ENCODE data around the gene TUBGCP3.
"Not testable (repeated sequence)": the region's sequence is repeated elsewhere in the genome, so short reads cannot be mapped to it uniquely, and the experiment has no call there.

The TUBGCP3 gene

GRCh38 chr13:112485814-112486213, 102.1 kb downstream of the TUBGCP3 start:
- H3K27me3 Mint-ChIP-seq; H3K4me3 Mint-ChIP-seq; H3K27ac Mint-ChIP-seq; intact Hi-C loops (cut with micrococcal nuclease); H3K4me1 Mint-ChIP-seq (ENCODE audit: low read depth); H3K9me3 Mint-ChIP-seq: not testable (repeated sequence)
- H3K36me3 Mint-ChIP-seq (ENCODE audit: low read depth) = peaks cover 71% of the 10 kb centered on the region

GRCh38 chr13:112483299-112483698, 104.7 kb downstream of the TUBGCP3 start:
- peaks cover 52% of the 10 kb centered on the region for H3K36me3 Mint-ChIP-seq (ENCODE audit: low read depth)
- intact Hi-C loops (cut with micrococcal nuclease) = no loop called here
- H3K27ac Mint-ChIP-seq = no peak overlapping the region
- H3K4me3 Mint-ChIP-seq = no peak overlapping the region
- H3K27me3 Mint-ChIP-seq = no peaks in the 10 kb centered on the region
- H3K9me3 Mint-ChIP-seq = peaks cover 8% of the 10 kb centered on the region
- H3K4me1 Mint-ChIP-seq (ENCODE audit: low read depth) = peaks cover 7% of the 10 kb centered on the region

- Mint-ChIP-seq H3K27ac (no peak overlapping the region), H3K36me3 (ENCODE audit: low read depth) (peaks cover 34% of the 10 kb centered on the region), H3K4me1 (ENCODE audit: low read depth) (peaks cover 7% of the 10 kb centered on the region), H3K27me3 (no peaks in the 10 kb centered on the region), H3K4me3 (no peak overlapping the region), H3K9me3 (peaks cover 8% of the 10 kb centered on the region)
- intact Hi-C loops (cut with micrococcal nuclease) = no loop called here
Observed at GRCh38 chr13:112481458-112481857, 106.5 kb downstream of the TUBGCP3 start.

- Mint-ChIP-seq H3K4me3 (no peak overlapping the region), H3K36me3 (ENCODE audit: low read depth) (peaks cover 16% of the 10 kb centered on the region), H3K9me3 (peaks cover 8% of the 10 kb centered on the region), H3K27me3 (no peaks in the 10 kb centered on the region), H3K4me1 (ENCODE audit: low read depth) (peaks cover 7% of the 10 kb centered on the region), H3K27ac (no peak overlapping the region)
- intact Hi-C loops (cut with micrococcal nuclease) = no loop called here
Observed at GRCh38 chr13:112479389-112479788, 108.6 kb downstream of the TUBGCP3 start.

GRCh38 chr13:112477070-112477619, 110.8 kb downstream of the TUBGCP3 start:
- Mint-ChIP-seq H3K27me3 (no peaks in the 10 kb centered on the region), H3K4me1 (ENCODE audit: low read depth) (no peaks in the 10 kb centered on the region), H3K4me3 (no peak overlapping the region), H3K27ac (no peak overlapping the region), H3K36me3 (ENCODE audit: low read depth) (no peaks in the 10 kb centered on the region), H3K9me3 (peaks cover 4% of the 10 kb centered on the region)
- intact Hi-C loops (cut with micrococcal nuclease) = no loop called here

- Mint-ChIP-seq H3K36me3 (ENCODE audit: low read depth) (no peaks in the 10 kb centered on the region), H3K27me3 (no peaks in the 10 kb centered on the region), H3K4me3 (no peak overlapping the region), H3K9me3 (no peaks in the 10 kb centered on the region), H3K27ac (no peak overlapping the region), H3K4me1 (ENCODE audit: low read depth) (no peaks in the 10 kb centered on the region)
- intact Hi-C loops (cut with micrococcal nuclease) = no loop called here
Observed at GRCh38 chr13:112475889-112476288, 112.1 kb downstream of the TUBGCP3 start.

GRCh38 chr13:112474869-112475268, 113.1 kb downstream of the TUBGCP3 start:
- no peak overlapping the region for H3K27ac Mint-ChIP-seq
- H3K4me3 Mint-ChIP-seq = no peak overlapping the region
- H3K36me3 Mint-ChIP-seq (ENCODE audit: low read depth) = no peaks in the 10 kb centered on the region
- H3K9me3 Mint-ChIP-seq = no peaks in the 10 kb centered on the region
- H3K27me3 Mint-ChIP-seq = no peaks in the 10 kb centered on the region
- no peaks in the 10 kb centered on the region for H3K4me1 Mint-ChIP-seq (ENCODE audit: low read depth)
- intact Hi-C loops (cut with micrococcal nuclease) = no loop called here

GRCh38 chr13:112473818-112474217, 114.1 kb downstream of the TUBGCP3 start:
- Mint-ChIP-seq H3K36me3 (ENCODE audit: low read depth) (no peaks in the 10 kb centered on the region), H3K4me3 (no peak overlapping the region), H3K27me3 (peaks cover 2% of the 10 kb centered on the region), H3K27ac (no peak overlapping the region), H3K9me3 (no peaks in the 10 kb centered on the region), H3K4me1 (ENCODE audit: low read depth) (no peaks in the 10 kb centered on the region)
- intact Hi-C loops (cut with micrococcal nuclease) = no loop called here

GRCh38 chr13:112469071-112469745, 118.7 kb downstream of the TUBGCP3 start:
- Mint-ChIP-seq H3K36me3 (ENCODE audit: low read depth) (no peaks in the 10 kb centered on the region), H3K9me3 (no peaks in the 10 kb centered on the region), H3K4me3 (no peak overlapping the region), H3K27ac (no peak overlapping the region), H3K27me3 (peaks cover 2% of the 10 kb centered on the region), H3K4me1 (ENCODE audit: low read depth) (no peaks in the 10 kb centered on the region)
- intact Hi-C loops (cut with micrococcal nuclease) = no loop called here

- Mint-ChIP-seq H3K9me3 (no peaks in the 10 kb centered on the region), H3K27ac (no peak overlapping the region), H3K4me3 (no peak overlapping the region), H3K36me3 (ENCODE audit: low read depth) (no peaks in the 10 kb centered on the region), H3K4me1 (ENCODE audit: low read depth) (no peaks in the 10 kb centered on the region), H3K27me3 (peaks cover 2% of the 10 kb centered on the region)
- intact Hi-C loops (cut with micrococcal nuclease) = no loop called here
Observed at GRCh38 chr13:112468069-112468468, 119.9 kb downstream of the TUBGCP3 start.

GRCh38 chr13:112467236-112467635, 120.7 kb downstream of the TUBGCP3 start:
- Mint-ChIP-seq H3K27me3 (peaks cover 2% of the 10 kb centered on the region), H3K4me3 (no peak overlapping the region), H3K4me1 (ENCODE audit: low read depth) (no peaks in the 10 kb centered on the region), H3K36me3 (ENCODE audit: low read depth) (no peaks in the 10 kb centered on the region), H3K27ac (no peak overlapping the region), H3K9me3 (peaks cover 5% of the 10 kb centered on the region)
- intact Hi-C loops (cut with micrococcal nuclease) = no loop called here

- intact Hi-C loops (cut with micrococcal nuclease) = no loop called here
- H3K9me3 Mint-ChIP-seq = peaks cover 12% of the 10 kb centered on the region
- no peak overlapping the region for H3K4me3 Mint-ChIP-seq
Observed at GRCh38 chr13:112466132-112467058, 121.6 kb downstream of the TUBGCP3 start.

GRCh38 chr13:112465251-112466131, 122.5 kb downstream of the TUBGCP3 start:
- no peaks in the 10 kb centered on the region for H3K4me1 Mint-ChIP-seq (ENCODE audit: low read depth)
- no peak overlapping the region for H3K27ac Mint-ChIP-seq
- peaks cover 12% of the 10 kb centered on the region for H3K9me3 Mint-ChIP-seq
- no peaks in the 10 kb centered on the region for H3K36me3 Mint-ChIP-seq (ENCODE audit: low read depth)
- intact Hi-C loops (cut with micrococcal nuclease) = no loop called here
- H3K27me3 Mint-ChIP-seq = peaks cover 2% of the 10 kb centered on the region
- no peak overlapping the region for H3K4me3 Mint-ChIP-seq

More at GRCh38 chr13:112466132-112467058, 121.6 kb downstream of the TUBGCP3 start:
- Mint-ChIP-seq H3K4me1 (ENCODE audit: low read depth) (no peaks in the 10 kb centered on the region), H3K27ac (no peak overlapping the region), H3K36me3 (ENCODE audit: low read depth) (no peaks in the 10 kb centered on the region), H3K27me3 (peaks cover 2% of the 10 kb centered on the region)

Data from dendritic cell treated with granulocyte-macrophage colony-stimulating factor and Interleukin-4, amounts not matched to agents 40 ng/mL and 50 ng/mL, for 4 days (primary cell).